Endothelial cell of umbilical vein (primary cell): Measurements from ENCODE around the gene EML4. TPM values are rescaled to one million over a fixed set of nuclear protein-coding genes. Genes with fewer than 3 reads are reported as not detected.

Experiments
- BruUV-seq: library from RNA; stranded (reverse); fragments of 400-500 nt; replicated peaks from 2 replicates; lab custom pipeline; 2021; lab: Mats Ljungman, UMichigan
- CTCF ChIA-PET: fragments of 300-600, 350-600 bp; sonication (Branson Sonifier 250); formaldehyde crosslinking; loops from one replicate; lab custom pipeline; 2021; ENCODE audit warnings: antibody characterized with exemption, inconsistent platforms; lab: Charles Lee
- POLR2A ChIA-PET: fragments of 300-600, 350-600 bp; sonication (Branson Sonifier 250); formaldehyde crosslinking; loops from one replicate; lab custom pipeline; 2021; ENCODE audit warnings: antibody characterized with exemption, inconsistent platforms; lab: Charles Lee
- DNase-seq: peaks from one replicate; pipeline ENCODE4 v3.0.0-alpha.2; 2011; ENCODE audit warnings: low read depth, low spot score
- FAIRE-seq: peaks from 2 replicates; lab custom pipeline; 2011; peaks lifted over from hg19 to GRCh38; lab: Jason Lieb, UNC
- H2AFZ ChIP-seq: 2 replicates; pipeline ENCODE4 v1.6.0; 2012; ENCODE audit warnings: low read depth, low read length, control low read depth, inconsistent platforms
- H3K27ac ChIP-seq: 2 replicates; pipeline ENCODE4 v1.5.1; 2011; ENCODE audit warnings: low read depth, mild to moderate bottlenecking, control low read depth, low read length, moderate library complexity; ENCODE audit not compliant: insufficient read depth
- H3K27me3 ChIP-seq, 2 experiments: 2 replicates each; pipeline versions ENCODE4 v1.6.0 to v1.6.1; 2011; ENCODE audit warnings: low read length in 2 of 2, mixed read lengths in 1 of 2; ENCODE audit not compliant: control insufficient read depth in 2 of 2, insufficient read depth in 2 of 2
- H3K36me3 ChIP-seq, 2 experiments: 2 replicates in 1 of 2; 3 replicates in 1 of 2; pipeline ENCODE4 v1.5.1; 2011; ENCODE audit warnings: low read length in 2 of 2, mild to moderate bottlenecking in 1 of 2, moderate library complexity in 1 of 2; ENCODE audit not compliant: control insufficient read depth in 2 of 2, insufficient read depth in 2 of 2; ENCODE audit errors: extremely low read depth in 1 of 2
- H3K4me1 ChIP-seq: 3 replicates; pipeline ENCODE4 v1.5.1; 2011; ENCODE audit warnings: mild to moderate bottlenecking, low read length; ENCODE audit not compliant: control insufficient read depth, insufficient read depth; ENCODE audit errors: extremely low read depth
- H3K4me2 ChIP-seq: 2 replicates; pipeline ENCODE4 v1.6.1; 2011; ENCODE audit warnings: low read length, control low read depth, mixed read lengths; ENCODE audit not compliant: insufficient read depth
- H3K4me3 ChIP-seq, 3 experiments: fragments of 200-600 bp in 1 of 3; sonication (generic), shearing (Covaris generic) in 1 of 3; replicated peaks in 1 of 3; 2 replicates each; pipeline ENCODE4 v1.5.1; 2011 to 2016; ENCODE audit warnings: control low read depth in 3 of 3, low read length in 3 of 3, mild to moderate bottlenecking in 2 of 3, inconsistent platforms in 1 of 3, low read depth in 1 of 3, moderate library complexity in 1 of 3; ENCODE audit not compliant: insufficient read depth in 1 of 3
- H3K79me2 ChIP-seq: 2 replicates; pipeline ENCODE4 v1.6.0; 2012; ENCODE audit warnings: low read length, inconsistent platforms; ENCODE audit not compliant: control insufficient read depth, insufficient read depth
- H3K9ac ChIP-seq: replicated peaks from 2 replicates; pipeline ENCODE3; 2011; ENCODE audit warnings: low read length, control low read depth; ENCODE audit not compliant: insufficient read depth; ENCODE audit errors: extremely low read depth
- H3K9me1 ChIP-seq: replicated peaks from 3 replicates; pipeline ENCODE4 v1.6.0; 2011; ENCODE audit warnings: mild to moderate bottlenecking, low read length; ENCODE audit not compliant: control insufficient read depth, insufficient read depth; ENCODE audit errors: extremely low read depth
- H3K9me3 ChIP-seq: replicated peaks from 2 replicates; pipeline ENCODE4 v1.5.1; 2012; ENCODE audit warnings: low read length, inconsistent platforms; ENCODE audit not compliant: control insufficient read depth, insufficient read depth
- H4K20me1 ChIP-seq: replicated peaks from 2 replicates; pipeline ENCODE3; 2011; ENCODE audit warnings: mild to moderate bottlenecking, low read length; ENCODE audit not compliant: control insufficient read depth, insufficient read depth; ENCODE audit errors: extremely low read depth
- CTCF ChIP-seq, 2 donors: IDR thresholded peaks; 1 replicate in 1 of 2; 2 replicates in 1 of 2; pipeline ENCODE4 v1.5.1; 2011; ENCODE audit warnings: low read length in 2 of 2, mild to moderate bottlenecking in 2 of 2, moderate library complexity in 2 of 2, control low read depth in 1 of 2, inconsistent platforms in 1 of 2, low read depth in 1 of 2; ENCODE audit not compliant: insufficient read depth in 1 of 2; ENCODE audit errors: extremely low read depth in 1 of 2
- EZH2 ChIP-seq: IDR thresholded peaks from 2 replicates; pipeline ENCODE4 v1.6.1; 2012; ENCODE audit warnings: borderline replicate concordance, low read depth, mild to moderate bottlenecking, moderate library complexity, low read length, inconsistent platforms; ENCODE audit not compliant: severe bottlenecking
- FOS ChIP-seq: IDR thresholded peaks from 2 replicates; pipeline ENCODE4 v1.6.1; 2011; ENCODE audit warnings: mild to moderate bottlenecking, low read length, moderate library complexity, borderline replicate concordance; ENCODE audit not compliant: insufficient read depth
- GATA2 ChIP-seq: IDR thresholded peaks from 2 replicates; pipeline ENCODE4 v1.7.0; 2011; ENCODE audit warnings: low read depth, mild to moderate bottlenecking, moderate library complexity, mixed read lengths, low read length; ENCODE audit not compliant: insufficient read length, insufficient read depth
- JUN ChIP-seq: IDR thresholded peaks from 2 replicates; pipeline ENCODE4 v1.6.1; 2011; ENCODE audit warnings: borderline replicate concordance, low read depth; ENCODE audit not compliant: insufficient read length, insufficient read depth
- MAX ChIP-seq: IDR thresholded peaks from 2 replicates; pipeline ENCODE4 v1.6.1; 2011; ENCODE audit not compliant: insufficient read depth, insufficient read length
- MYC ChIP-seq: IDR thresholded peaks from one replicate; pipeline ENCODE4 v1.6.1; 2011; ENCODE audit warnings: mild to moderate bottlenecking, low read depth, low read length
- POLR2A ChIP-seq: IDR thresholded peaks from 2 replicates; pipeline ENCODE4 v1.6.1; 2012; ENCODE audit warnings: low read depth, mild to moderate bottlenecking, control low read depth, low read length
- POLR2AphosphoS5 ChIP-seq: IDR thresholded peaks from 2 replicates; pipeline ENCODE4 v1.6.1; 2012; ENCODE audit warnings: low read depth, mild to moderate bottlenecking, control low read depth, low read length, moderate library complexity; ENCODE audit not compliant: insufficient read depth
- dilution Hi-C: fragments of 300-500 bp; cut with MboI; formaldehyde crosslinking; loops from one replicate; pipeline ENCODE4 v1.15.0; 2019; ENCODE audit warnings: low sequenced_read_pairs; ENCODE audit not compliant: extremely low pct_ligation_motif_present
- intact Hi-C: fragments of 100-400 bp; cut with micrococcal nuclease; formaldehyde crosslinking; loops from one replicate; pipeline ENCODE4 v1.10.0; 2022
- polyA plus RNA-seq, 4 experiments: library from polyadenylated mRNA; depleted of rRNA in 3 of 4; stranded (reverse) in 3 of 4; unstranded in 1 of 4; fragments of >200 nt; gene quantifications; 2 replicates each; pipeline versions ENCODE4 v1.2.1 to v1.2.3, GENCODE V29; 2011 to 2012; ENCODE audit warnings: missing spikeins in 1 of 4
- total RNA-seq: library from RNA; stranded (reverse); gene quantifications from 2 replicates; pipeline ENCODE4 v1.2.3, GENCODE V29; 2021

The EML4 gene
- total and polyA plus RNA-seq, 2 donors (not counting 3 experiments of a cell fraction or from before 2014, with no cell fraction given): 13.3 to 32.0 TPM

GRCh38 chr2:42298996-42299754, 130.0 kb downstream of the EML4 start:
- FAIRE-seq (no peak), DNase-seq (no peak)
- Histone ChIP-seq H3K4me2 (no peak overlapping the region), H3K4me1 (peaks cover 15% of the 10 kb centered on the region), H4K20me1 (no peaks in the 10 kb centered on the region), H3K27ac (no peak overlapping the region), H3K27me3 (no peaks in the 10 kb centered on the region), H3K9me1 (no peaks in the 10 kb centered on the region), H3K79me2 (no peaks in the 10 kb centered on the region), H3K36me3 (no peaks in the 10 kb centered on the region), H3K9ac (no peak overlapping the region), H2AFZ (no peak overlapping the region), H3K9me3 (no peaks in the 10 kb centered on the region), H3K4me3 (no peak overlapping the region)
- dilution Hi-C loops: no loop called here
- POLR2A ChIA-PET: no interaction called here
- no peak for TF ChIP-seq POLR2AphosphoS5
- intact Hi-C loops: no loop called here
- CTCF ChIA-PET: no interaction called here
- BruUV-seq: no TSS peak

GRCh38 chr2:42300527-42300926, 131.4 kb downstream of the EML4 start:
- Histone ChIP-seq H3K79me2 (no peaks in the 10 kb centered on the region), H3K27ac (no peak overlapping the region), H3K9me3 (no peaks in the 10 kb centered on the region), H3K36me3 (peaks cover 0 to 3% of the 10 kb centered on the region in 2 experiments), H3K4me3 (no peak overlapping the region), H2AFZ (no peak overlapping the region), H4K20me1 (no peaks in the 10 kb centered on the region), H3K9ac (no peak overlapping the region), H3K9me1 (no peaks in the 10 kb centered on the region), H3K27me3 (no peaks in the 10 kb centered on the region), H3K4me1 (peaks cover 15% of the 10 kb centered on the region), H3K4me2 (no peak overlapping the region)
- no peak for FAIRE-seq
- dilution Hi-C loops (no loop called here), intact Hi-C loops (no loop called here)
- TF ChIP-seq MAX (no peak), CTCF (IDR thresholded peaks at IDR 0.05; ENCODE audit: extremely low read depth in 1 of 2, insufficient read depth in 1 of 2, low read depth in 1 of 2, low read length in 2 of 2) (no peak), GATA2 (no peak), EZH2 (no peak), JUN (no peak), MYC (no peak), FOS (no peak), POLR2AphosphoS5 (no peak), POLR2A (no peak)
- no TSS peak for BruUV-seq
- no peak for DNase-seq
- ChIA-PET POLR2A (no interaction called here), CTCF (interaction anchor here (0.9 kb wide), 1 partner anchor 208 kb away, joined by 3 read pairs; no protein-coding TSS in a partner anchor)
